ENCODE data around the gene ETV2. TPM values are rescaled to one million over a fixed set of nuclear protein-coding genes. Genes with fewer than 3 reads are reported as not detected.

The ETV2 gene
- total RNA-seq, 1 donor from 2014 or later: 1.1 TPM

- no peaks in the 10 kb centered on the region for H3K27me3 Mint-ChIP-seq
- peak overlapping the region; percentile 43 for H3K27ac Mint-ChIP-seq
- H3K36me3 Mint-ChIP-seq: no peaks in the 10 kb centered on the region
- H3K4me1 Mint-ChIP-seq (ENCODE audit: unreplicated experiment): peaks cover 4% of the 10 kb centered on the region
- DNase-seq (ENCODE audit: extremely low spot score, unreplicated experiment): no peak
- H3K4me3 Mint-ChIP-seq: no peak overlapping the region
- TF ChIP-seq CTCF (conservative IDR thresholded peaks at IDR 0.05): no peak
- H3K9me3 Mint-ChIP-seq: no peaks in the 10 kb centered on the region
These were observed 51.9 kb downstream of the ETV2 start for GRCh38 chr19:35693422-35693821.

GRCh38 chr19:35693835-35694599 lies 52.5 kb downstream of the ETV2 start:
- no peak overlapping the region for H3K4me3 Mint-ChIP-seq

More at GRCh38 chr19:35693835-35694599, 52.5 kb downstream of the ETV2 start:
- DNase-seq (ENCODE audit: extremely low spot score, unreplicated experiment): peak; percentile 84
- Mint-ChIP-seq H3K27me3 (no peaks in the 10 kb centered on the region), H3K36me3 (no peaks in the 10 kb centered on the region), H3K4me1 (ENCODE audit: unreplicated experiment) (peaks cover 4% of the 10 kb centered on the region), H3K27ac (peak overlapping the region; percentile 43), H3K9me3 (no peaks in the 10 kb centered on the region)
- peak; percentile 98 for TF ChIP-seq CTCF (conservative IDR thresholded peaks at IDR 0.05)

Other genes with a start within 250 kb of the ETV2 start
- 1.1 and 2.2 TPM in 2 replicates for gene FFAR2, start 193.5 kb upstream of the ETV2 start, total RNA-seq (ENCODE audit: low replicate concordance)
- gene KRTDAP, start 151.3 kb upstream of the ETV2 start, total RNA-seq (ENCODE audit: low replicate concordance): 0.80 and 2.0 TPM in 2 replicates
- gene DMKN, start 128.1 kb upstream of the ETV2 start, total RNA-seq (ENCODE audit: low replicate concordance): 70.9 and 141 TPM in 2 replicates
- 0.53 TPM in 1 of 2 replicates, not detected in the other for gene SBSN, start 113.4 kb upstream of the ETV2 start, total RNA-seq (ENCODE audit: low replicate concordance)
- gene GAPDHS, start 108.3 kb upstream of the ETV2 start, total RNA-seq (ENCODE audit: low replicate concordance): not detected in 2 replicates
- gene TMEM147, start 96.1 kb upstream of the ETV2 start, total RNA-seq (ENCODE audit: low replicate concordance): 104 and 113 TPM in 2 replicates
- gene ATP4A, start 78.1 kb upstream of the ETV2 start, total RNA-seq (ENCODE audit: low replicate concordance): 1.3 and 16.8 TPM in 2 replicates
- not detected in 2 replicates for gene PMIS2, start 55.6 kb upstream of the ETV2 start, total RNA-seq (ENCODE audit: low replicate concordance)
- 19.5 and 42.6 TPM in 2 replicates for gene HAUS5, start 29.0 kb upstream of the ETV2 start, total RNA-seq (ENCODE audit: low replicate concordance)
- gene RBM42, start 12.7 kb upstream of the ETV2 start, total RNA-seq (ENCODE audit: low replicate concordance): 79.6 and 84.9 TPM in 2 replicates
- gene COX6B1, start 6.6 kb downstream of the ETV2 start, total RNA-seq (ENCODE audit: low replicate concordance): 408 and 544 TPM in 2 replicates
- gene UPK1A, start 24.8 kb downstream of the ETV2 start, total RNA-seq (ENCODE audit: low replicate concordance): 4.4 and 5.1 TPM in 2 replicates
- not detected in 2 replicates for gene ZBTB32, start 62.8 kb downstream of the ETV2 start, total RNA-seq (ENCODE audit: low replicate concordance)
- gene KMT2B, start 76.3 kb downstream of the ETV2 start, total RNA-seq (ENCODE audit: low replicate concordance): 52.3 and 55.4 TPM in 2 replicates
- gene IGFLR1, start 100.7 kb downstream of the ETV2 start, total RNA-seq (ENCODE audit: low replicate concordance): 1.5 and 3.8 TPM in 2 replicates
- 22.2 and 25.4 TPM in 2 replicates for gene U2AF1L4, start 103.7 kb downstream of the ETV2 start, total RNA-seq (ENCODE audit: low replicate concordance)
- 74.2 and 85.4 TPM in 2 replicates for gene PSENEN, start 103.9 kb downstream of the ETV2 start, total RNA-seq (ENCODE audit: low replicate concordance)
- 15.5 and 17.9 TPM in 2 replicates for gene LIN37, start 106.8 kb downstream of the ETV2 start, total RNA-seq (ENCODE audit: low replicate concordance)
- 0.43 and 0.60 TPM in 2 replicates for gene HSPB6, start 115.3 kb downstream of the ETV2 start, total RNA-seq (ENCODE audit: low replicate concordance)
- 34.6 and 48.0 TPM in 2 replicates for gene PROSER3, start 116.4 kb downstream of the ETV2 start, total RNA-seq (ENCODE audit: low replicate concordance)
- gene ARHGAP33, start 133.8 kb downstream of the ETV2 start, total RNA-seq (ENCODE audit: low replicate concordance): 16.3 and 71.8 TPM in 2 replicates
- 11.5 and 20.6 TPM in 2 replicates for gene PRODH2, start 171.1 kb downstream of the ETV2 start, total RNA-seq (ENCODE audit: low replicate concordance)
- gene NPHS1, start 210.8 kb downstream of the ETV2 start, total RNA-seq (ENCODE audit: low replicate concordance): 1.9 TPM in 2 replicates
- 3.3 and 3.5 TPM in 2 replicates for gene KIRREL2, start 215.2 kb downstream of the ETV2 start, total RNA-seq (ENCODE audit: low replicate concordance)
- 43.3 and 120 TPM in 2 replicates for gene APLP1, start 226.8 kb downstream of the ETV2 start, total RNA-seq (ENCODE audit: low replicate concordance)